T-helper 2 cell treated with Interferon-gamma antibody and Interleukin-4, amounts not matched to agents 100 ng/mL and 5 ng/mL, for 36 hours (primary cell): ENCODE measurements around the gene RPS18. TPM values are rescaled to one million over a fixed set of nuclear protein-coding genes. Genes with fewer than 3 reads are reported as not detected.

Experiments used
- total RNA-seq: library from RNA; stranded (reverse); gene quantifications from 2 replicates; pipeline ENCODE4 v1.2.3, GENCODE V29; 2022

The RPS18 gene
- total RNA-seq, 1 donor from 2014 or later = 2,577 TPM

Other genes starting within 250 kb of the RPS18 start
- gene HLA-DPA1, start 198.4 kb upstream of the RPS18 start, total RNA-seq = 119 and 125 TPM in 2 replicates
- 49.5 and 51.7 TPM in 2 replicates for gene HLA-DPB1, start 196.1 kb upstream of the RPS18 start, total RNA-seq
- gene COL11A2, start 79.6 kb upstream of the RPS18 start, total RNA-seq = 0.59 and 0.77 TPM in 2 replicates
- 41.5 and 41.9 TPM in 2 replicates for gene RXRB, start 71.4 kb upstream of the RPS18 start, total RNA-seq
- gene SLC39A7, start 71.2 kb upstream of the RPS18 start, total RNA-seq = 55.9 and 59.9 TPM in 2 replicates
- gene HSD17B8, start 67.4 kb upstream of the RPS18 start, total RNA-seq = 9.3 and 10.9 TPM in 2 replicates
- 41.2 and 41.6 TPM in 2 replicates for gene RING1, start 63.6 kb upstream of the RPS18 start, total RNA-seq
- gene VPS52, start 199 bp upstream of the RPS18 start, total RNA-seq = 65.8 and 68.3 TPM in 2 replicates
- gene B3GALT4, start 5.0 kb downstream of the RPS18 start, total RNA-seq = 13.9 and 14.5 TPM in 2 replicates
- 70.2 and 77.2 TPM in 2 replicates for gene WDR46, start 17.2 kb downstream of the RPS18 start, total RNA-seq
- 90.4 and 90.7 TPM in 2 replicates for gene PFDN6, start 17.5 kb downstream of the RPS18 start, total RNA-seq
- 42.1 and 43.3 TPM in 2 replicates for gene RGL2, start 26.9 kb downstream of the RPS18 start, total RNA-seq
- gene TAPBP, start 42.0 kb downstream of the RPS18 start, total RNA-seq = 277 TPM in 2 replicates
- gene ZBTB22, start 45.7 kb downstream of the RPS18 start, total RNA-seq = 11.6 and 12.9 TPM in 2 replicates
- gene DAXX, start 50.9 kb downstream of the RPS18 start, total RNA-seq = 83.3 and 83.8 TPM in 2 replicates
- gene KIFC1, start 119.7 kb downstream of the RPS18 start, total RNA-seq = 123 and 127 TPM in 2 replicates
- 27.3 and 34.1 TPM in 2 replicates for gene PHF1, start 138.9 kb downstream of the RPS18 start, total RNA-seq
- 153 and 155 TPM in 2 replicates for gene CUTA, start 146.0 kb downstream of the RPS18 start, total RNA-seq
- gene SYNGAP1, start 148.0 kb downstream of the RPS18 start, total RNA-seq = 36.4 and 40.7 TPM in 2 replicates
- 9.8 and 10.3 TPM in 2 replicates for gene ZBTB9, start 182.5 kb downstream of the RPS18 start, total RNA-seq